ENCODE data around the gene MEX3C.

The MEX3C gene

DNA sequence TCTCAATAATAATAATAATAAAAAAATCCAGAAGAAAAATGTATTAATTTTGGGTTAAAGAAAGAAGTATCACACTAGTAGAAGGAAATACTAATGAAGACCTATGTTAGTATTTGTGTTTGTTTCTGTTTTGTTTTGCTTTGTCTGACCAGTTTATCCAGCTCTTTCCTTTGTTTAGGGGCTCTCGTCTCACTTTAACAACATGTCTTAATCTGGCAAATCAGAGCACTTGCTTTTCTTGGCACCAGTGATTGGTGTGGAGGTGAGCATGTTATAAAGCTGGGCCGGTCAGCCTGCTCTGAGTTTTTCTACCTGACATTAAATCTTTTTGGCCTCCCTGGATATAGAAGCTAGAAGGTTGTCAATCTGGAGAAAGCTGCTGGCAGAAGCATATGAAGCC, 15.1 kb upstream of the MEX3C start:
- Histone ChIP-seq H3K27ac (no peak overlapping the region), H4K20me1 (no peaks in the 10 kb centered on the region), H3K4me3 (no peak overlapping the region), H3K27me3 (no peaks in the 10 kb centered on the region), H3K4me2 (no peak overlapping the region), H3K4me1 (no peaks in the 10 kb centered on the region), H3K36me3 (no peaks in the 10 kb centered on the region), H3K9ac (no peak overlapping the region), H3K9me3 (no peaks in the 10 kb centered on the region)
- TF ChIP-seq Cebpa-rat (IDR thresholded peaks at IDR 0.05) = no peak

DNA sequence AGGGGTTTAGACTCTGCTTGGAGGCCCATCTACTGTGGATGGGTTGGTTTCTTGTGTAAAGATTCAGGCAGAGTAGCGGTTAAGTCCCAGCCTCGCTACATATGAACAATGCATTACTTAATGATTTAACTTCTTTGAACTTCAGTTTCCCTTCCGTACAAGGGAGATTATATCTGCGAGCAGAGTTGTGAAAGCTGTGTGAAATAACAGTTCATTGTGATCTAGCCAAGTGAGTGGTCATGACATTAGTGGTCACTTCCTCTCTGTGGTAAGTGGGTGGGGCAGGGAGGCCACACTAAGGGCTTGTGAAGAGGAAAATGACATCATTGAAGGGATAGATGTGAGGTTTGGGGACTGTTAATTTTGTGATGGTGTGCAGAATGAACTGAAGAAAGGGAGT, 14.1 kb upstream of the MEX3C start:
- no peaks in the 10 kb centered on the region for H3K27me3 ChIP-seq
- TF ChIP-seq Cebpa-rat (IDR thresholded peaks at IDR 0.05) = no peak
- no peaks in the 10 kb centered on the region for H3K9me3 ChIP-seq
- no peaks in the 10 kb centered on the region for H4K20me1 ChIP-seq
- H3K9ac ChIP-seq = no peak overlapping the region
- H3K27ac ChIP-seq = no peak overlapping the region
- H3K4me1 ChIP-seq = no peaks in the 10 kb centered on the region
- H3K4me3 ChIP-seq = no peak overlapping the region
- H3K4me2 ChIP-seq = no peak overlapping the region
- H3K36me3 ChIP-seq = no peaks in the 10 kb centered on the region

DNA sequence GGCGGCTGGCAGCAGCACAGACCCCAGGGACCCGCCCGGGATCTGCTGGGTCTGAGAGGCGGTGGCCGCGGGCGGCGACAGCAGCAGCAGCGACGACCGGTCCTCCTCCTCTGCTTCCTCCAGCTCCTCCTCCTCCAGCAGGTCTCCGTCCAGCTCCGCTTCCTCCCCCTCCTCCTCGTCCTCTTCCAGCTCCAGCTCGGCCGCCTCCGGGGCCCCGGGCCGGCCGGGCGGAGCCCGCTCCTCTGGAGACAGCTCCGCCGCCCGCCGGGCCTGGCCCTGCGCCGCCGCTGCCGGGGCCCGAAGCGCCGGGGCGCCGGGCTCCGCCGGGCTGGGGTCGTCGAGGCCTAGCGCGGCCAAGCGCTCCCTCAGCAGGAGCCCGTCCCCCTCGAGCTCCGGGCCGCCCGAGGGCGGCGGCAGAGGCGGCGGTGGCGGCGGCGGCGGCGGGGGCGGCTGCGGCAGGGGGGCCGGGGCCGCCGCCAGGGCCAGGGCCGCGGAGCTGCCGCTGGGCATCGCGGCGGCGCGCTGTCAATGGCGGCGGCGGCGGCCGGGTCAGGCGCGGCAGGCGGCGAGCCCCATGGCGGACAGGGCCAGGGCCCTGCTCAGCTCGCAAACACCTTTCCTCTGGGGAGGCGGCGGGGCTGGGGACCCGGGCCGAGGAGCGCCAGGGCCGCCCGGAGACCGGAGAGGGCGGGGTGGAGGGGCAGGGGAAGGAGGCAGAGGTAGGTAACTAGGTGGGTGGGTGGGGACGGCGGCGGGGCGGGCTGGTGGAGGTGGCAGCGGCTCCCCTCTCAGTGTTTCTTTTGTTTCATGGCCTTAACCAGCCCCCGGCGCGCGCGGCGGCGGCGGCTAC, 445 bp downstream of the MEX3C start:
- Histone ChIP-seq H3K4me2 (peak overlapping the region; percentile 82), H3K36me3 (peaks cover 6% of the 10 kb centered on the region; the same call in 1 of the 2 replicates), H3K4me3 (peak overlapping the region; percentile 97), H3K4me1 (peaks cover 36% of the 10 kb centered on the region), H3K9me3 (no peaks in the 10 kb centered on the region), H3K27ac (peak overlapping the region; percentile 100), H4K20me1 (peaks cover 37% of the 10 kb centered on the region), H3K9ac (peak overlapping the region; percentile 95), H3K27me3 (no peaks in the 10 kb centered on the region)
- no peak for TF ChIP-seq Cebpa-rat (IDR thresholded peaks at IDR 0.05)

DNA sequence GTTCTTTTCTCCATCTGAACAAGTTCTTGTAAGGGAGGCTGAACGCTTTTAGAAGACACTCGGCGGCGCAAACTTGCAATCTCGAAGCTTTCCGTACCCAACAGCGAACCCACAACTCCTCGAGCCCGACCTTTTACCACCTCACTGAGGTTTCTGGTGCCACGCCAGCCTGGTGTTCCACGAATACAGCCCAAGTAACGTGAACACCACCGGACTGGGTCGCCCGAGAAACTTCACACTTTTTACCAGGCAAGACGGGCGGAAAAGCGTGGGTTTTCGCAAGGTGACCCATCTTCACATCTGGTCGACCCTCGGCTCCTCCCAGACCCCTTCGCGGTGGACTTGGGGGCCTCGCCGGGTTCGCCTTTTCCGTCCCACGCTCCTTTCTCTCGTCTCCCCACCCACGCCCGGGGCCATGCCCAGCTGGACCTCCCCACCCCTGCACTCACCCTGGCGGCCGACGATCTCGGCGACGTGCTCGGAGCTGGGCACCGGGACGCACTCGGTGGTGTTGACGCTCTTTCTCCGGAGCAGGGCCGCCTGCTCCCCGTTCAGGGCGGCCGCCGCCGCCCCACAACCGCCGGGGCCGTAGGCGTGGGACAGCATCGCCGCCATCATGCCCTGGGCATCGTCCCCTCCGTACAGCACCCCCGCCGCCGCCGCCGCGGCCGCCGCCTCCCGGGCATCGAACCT, 1.2 kb downstream of the MEX3C start:
- no peak for TF ChIP-seq Cebpa-rat (IDR thresholded peaks at IDR 0.05)
- Histone ChIP-seq H3K4me1 (peaks cover 44% of the 10 kb centered on the region), H3K27me3 (no peaks in the 10 kb centered on the region), H3K27ac (peak overlapping the region; percentile 100), H4K20me1 (peaks cover 44% of the 10 kb centered on the region), H3K4me2 (peak overlapping the region; percentile 82), H3K9ac (peak overlapping the region; percentile 95), H3K9me3 (no peaks in the 10 kb centered on the region), H3K36me3 (peaks cover 13% of the 10 kb centered on the region; the same call in 1 of the 2 replicates), H3K4me3 (peak overlapping the region; percentile 97)

GRCh38 chr18:51195451-51196117, 1.9 kb downstream of the MEX3C start:
- H3K27ac ChIP-seq = peak overlapping the region; percentile 100
- peaks cover 17% of the 10 kb centered on the region; the same call in 1 of the 2 replicates for H3K36me3 ChIP-seq
- H3K4me2 ChIP-seq = peak overlapping the region; percentile 82
- H3K9ac ChIP-seq = peak overlapping the region; percentile 95
- no peaks in the 10 kb centered on the region for H3K9me3 ChIP-seq
- no peaks in the 10 kb centered on the region for H3K27me3 ChIP-seq
- peaks cover 51% of the 10 kb centered on the region for H4K20me1 ChIP-seq
- TF ChIP-seq Cebpa-rat (IDR thresholded peaks at IDR 0.05) = no peak
- H3K4me3 ChIP-seq = peak overlapping the region; percentile 97
- H3K4me1 ChIP-seq = peaks cover 51% of the 10 kb centered on the region

- Histone ChIP-seq H3K4me2 (peak overlapping the region; percentile 82), H4K20me1 (peaks cover 56% of the 10 kb centered on the region), H3K4me3 (peak overlapping the region; percentile 97), H3K4me1 (peaks cover 56% of the 10 kb centered on the region), H3K27me3 (no peaks in the 10 kb centered on the region), H3K9ac (peak overlapping the region; percentile 95), H3K9me3 (no peaks in the 10 kb centered on the region), H3K27ac (peak overlapping the region; percentile 100), H3K36me3 (peaks cover 22% of the 10 kb centered on the region; the same call in 1 of the 2 replicates)
- TF ChIP-seq Cebpa-rat (IDR thresholded peaks at IDR 0.05) = no peak
Observed at GRCh38 chr18:51195086-51195450, 2.4 kb downstream of the MEX3C start.

GRCh38 chr18:51194604-51195003, 2.9 kb downstream of the MEX3C start:
- TF ChIP-seq Cebpa-rat (IDR thresholded peaks at IDR 0.05) = no peak
- H3K4me1 ChIP-seq = peaks cover 60% of the 10 kb centered on the region

GRCh38 chr18:51193621-51194287, 3.7 kb downstream of the MEX3C start:
- peaks cover 69% of the 10 kb centered on the region for H4K20me1 ChIP-seq

More at GRCh38 chr18:51194604-51195003, 2.9 kb downstream of the MEX3C start:
- H4K20me1 ChIP-seq = peaks cover 61% of the 10 kb centered on the region
- peaks cover 24% of the 10 kb centered on the region; the same call in 1 of the 2 replicates for H3K36me3 ChIP-seq
- peak overlapping the region; percentile 95 for H3K9ac ChIP-seq
- H3K9me3 ChIP-seq = no peaks in the 10 kb centered on the region
- H3K27ac ChIP-seq = peak overlapping the region; percentile 100
- no peaks in the 10 kb centered on the region for H3K27me3 ChIP-seq
- H3K4me3 ChIP-seq = peak overlapping the region; percentile 97
- H3K4me2 ChIP-seq = peak overlapping the region; percentile 82

DNA sequence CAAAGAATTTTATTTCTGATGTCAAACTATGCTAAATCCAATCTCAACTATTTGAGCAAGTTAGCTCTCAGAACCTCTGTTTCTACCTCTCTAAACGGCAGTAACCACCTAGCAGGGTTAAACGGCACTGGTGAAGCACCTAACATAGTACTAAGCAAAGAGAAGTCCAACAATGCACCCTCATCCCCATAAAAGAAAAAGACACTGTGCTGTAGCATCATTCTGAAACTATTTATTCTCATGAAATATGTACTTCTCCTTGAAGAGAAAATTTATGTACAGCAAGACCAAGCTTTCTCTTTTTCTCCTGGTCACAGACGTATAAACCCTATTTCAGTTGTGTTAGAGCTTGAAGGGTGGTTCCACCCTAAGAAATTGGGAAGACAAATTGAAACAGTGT, 4.8 kb downstream of the MEX3C start:
- Histone ChIP-seq H3K9ac (peak overlapping the region; percentile 11; the same call in 1 of the 2 replicates), H3K27ac (no peak overlapping the region), H3K4me3 (peak overlapping the region; percentile 97; the same call in 1 of the 2 replicates), H3K4me2 (peak overlapping the region; percentile 82), H3K27me3 (no peaks in the 10 kb centered on the region), H4K20me1 (peaks cover 80% of the 10 kb centered on the region), H3K36me3 (peaks cover 34% of the 10 kb centered on the region; the same call in 1 of the 2 replicates), H3K4me1 (peaks cover 68% of the 10 kb centered on the region), H3K9me3 (no peaks in the 10 kb centered on the region)
- no peak for TF ChIP-seq Cebpa-rat (IDR thresholded peaks at IDR 0.05)

More at GRCh38 chr18:51193621-51194287, 3.7 kb downstream of the MEX3C start:
- Histone ChIP-seq H3K9ac (peak overlapping the region; percentile 95), H3K4me1 (peaks cover 62% of the 10 kb centered on the region), H3K36me3 (peaks cover 26% of the 10 kb centered on the region; the same call in 1 of the 2 replicates), H3K27me3 (no peaks in the 10 kb centered on the region), H3K4me3 (peak overlapping the region; percentile 97), H3K4me2 (peak overlapping the region; percentile 82), H3K27ac (peak overlapping the region; percentile 100), H3K9me3 (no peaks in the 10 kb centered on the region)
- no peak for TF ChIP-seq Cebpa-rat (IDR thresholded peaks at IDR 0.05)
